HL-60/S4 treated with phorbol 12-myristate 13-acetate at 8.2 ng/mL for 4 days and 3 days (cell line): Measurements from ENCODE around the gene GNA12.

Experiments used
- in situ Hi-C: fragments of 300-500 bp; cut with MboI; formaldehyde crosslinking; loops from 2 replicates; pipeline ENCODE4 v1.15.0; 2022; ENCODE audit warnings: low sequenced_read_pairs

The GNA12 gene

DNA sequence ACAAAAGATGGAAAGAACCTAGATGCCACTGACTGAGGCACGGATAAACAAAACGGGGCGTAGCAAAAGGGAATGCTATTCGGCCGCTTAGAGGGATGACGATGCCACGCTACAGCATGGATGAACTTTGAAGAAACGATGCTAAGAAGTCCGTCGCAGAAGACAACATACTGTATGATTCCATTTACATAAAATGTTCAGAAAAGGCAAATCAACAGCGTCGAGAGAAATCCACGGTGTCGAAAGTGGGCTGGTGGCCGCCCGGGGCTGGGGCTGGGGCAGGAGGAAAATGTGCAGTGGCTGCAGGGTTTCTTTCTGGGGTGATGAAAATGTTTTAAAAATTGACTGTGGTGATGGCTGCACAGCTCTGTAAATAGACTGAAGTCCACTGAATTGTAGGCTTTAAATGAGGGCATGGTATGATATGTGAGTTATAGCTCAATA is 24.1 kb downstream of the GNA12 start:
- in situ Hi-C loops, result no loop called here

- in situ Hi-C loops, result no loop called here
Measured at GRCh38 chr7:2819161-2819953, 24.8 kb downstream of the GNA12 start.

DNA sequence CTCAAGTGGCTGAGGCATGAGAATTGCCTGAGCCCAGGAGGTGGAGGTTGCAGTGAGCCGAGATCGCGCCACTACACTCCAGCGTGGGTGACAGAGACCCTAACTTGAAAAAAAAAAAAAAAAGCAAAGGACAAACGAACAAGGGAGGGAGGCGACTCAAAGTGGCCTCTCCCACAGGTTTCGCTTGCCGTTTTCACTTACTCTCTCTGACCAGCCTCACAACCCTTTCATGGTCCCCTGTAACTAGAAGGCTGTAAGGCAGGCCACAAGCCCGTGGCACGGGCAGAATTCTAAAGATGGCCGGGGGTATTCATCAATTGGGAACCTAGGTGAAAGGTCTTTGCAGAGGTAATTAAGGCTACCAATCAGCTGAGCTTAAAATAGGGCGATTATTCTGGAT is 25.5 kb downstream of the GNA12 start:
- in situ Hi-C loops, result no loop called here

DNA sequence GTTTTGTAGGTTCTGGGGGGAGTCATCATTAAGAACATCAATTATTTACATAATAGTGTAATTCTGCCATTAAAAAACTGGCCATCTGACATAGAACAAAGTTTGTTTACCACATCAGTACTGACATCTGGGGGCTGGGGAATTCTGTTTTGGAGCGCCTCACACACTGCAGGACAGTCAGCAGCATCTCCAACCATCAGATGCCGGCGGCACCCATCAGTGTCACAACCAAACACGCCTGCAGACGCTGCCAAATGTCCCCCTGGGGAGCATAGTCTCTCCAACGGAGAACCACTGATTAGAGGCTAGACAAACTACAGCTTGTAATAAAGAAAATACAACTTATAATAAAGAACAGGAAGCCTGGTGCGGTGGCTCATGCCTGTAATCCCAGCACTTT is 26.0 kb downstream of the GNA12 start:
- in situ Hi-C loops, result no loop called here

DNA sequence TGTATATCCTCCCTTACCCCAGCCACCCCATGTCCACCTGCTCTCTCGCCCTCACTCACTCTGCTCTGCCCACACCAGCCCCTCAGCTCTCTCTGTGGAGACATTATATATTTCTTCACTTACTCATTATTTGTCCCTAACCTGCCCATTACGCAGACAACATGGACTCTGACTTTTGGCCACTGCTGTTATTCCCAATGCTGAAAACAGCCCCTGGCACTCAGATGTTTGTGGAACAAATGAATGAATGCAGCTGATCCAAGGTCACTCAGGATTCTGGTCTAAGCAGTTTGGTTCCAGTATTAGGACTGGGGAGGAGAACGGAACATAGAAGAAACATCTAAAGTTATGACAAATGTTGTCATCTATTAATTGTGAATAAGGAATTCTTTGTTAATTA is 26.7 kb downstream of the GNA12 start:
- in situ Hi-C loops, result no loop called here

DNA sequence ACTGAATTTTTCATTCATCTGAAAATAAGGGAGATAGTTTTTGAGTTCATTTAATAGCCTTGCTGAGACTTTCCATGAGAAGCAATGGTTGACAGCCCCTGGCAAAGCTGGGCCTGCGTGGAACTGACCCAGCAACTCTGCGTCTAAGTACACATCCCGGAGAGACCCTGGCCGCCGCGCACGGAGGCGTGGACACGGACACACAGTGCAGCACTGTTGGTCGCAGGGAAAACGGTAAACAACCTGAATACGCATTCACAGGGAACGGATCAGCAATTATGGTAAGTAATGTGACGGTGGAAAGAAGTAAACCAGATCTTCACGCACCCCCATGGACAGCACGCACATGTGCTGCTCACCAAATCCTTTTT is 28.2 kb downstream of the GNA12 start:
- in situ Hi-C loops, result no loop called here

GRCh38 chr7:2814946-2815874 is 28.9 kb downstream of the GNA12 start:
- in situ Hi-C loops, result no loop called here

DNA sequence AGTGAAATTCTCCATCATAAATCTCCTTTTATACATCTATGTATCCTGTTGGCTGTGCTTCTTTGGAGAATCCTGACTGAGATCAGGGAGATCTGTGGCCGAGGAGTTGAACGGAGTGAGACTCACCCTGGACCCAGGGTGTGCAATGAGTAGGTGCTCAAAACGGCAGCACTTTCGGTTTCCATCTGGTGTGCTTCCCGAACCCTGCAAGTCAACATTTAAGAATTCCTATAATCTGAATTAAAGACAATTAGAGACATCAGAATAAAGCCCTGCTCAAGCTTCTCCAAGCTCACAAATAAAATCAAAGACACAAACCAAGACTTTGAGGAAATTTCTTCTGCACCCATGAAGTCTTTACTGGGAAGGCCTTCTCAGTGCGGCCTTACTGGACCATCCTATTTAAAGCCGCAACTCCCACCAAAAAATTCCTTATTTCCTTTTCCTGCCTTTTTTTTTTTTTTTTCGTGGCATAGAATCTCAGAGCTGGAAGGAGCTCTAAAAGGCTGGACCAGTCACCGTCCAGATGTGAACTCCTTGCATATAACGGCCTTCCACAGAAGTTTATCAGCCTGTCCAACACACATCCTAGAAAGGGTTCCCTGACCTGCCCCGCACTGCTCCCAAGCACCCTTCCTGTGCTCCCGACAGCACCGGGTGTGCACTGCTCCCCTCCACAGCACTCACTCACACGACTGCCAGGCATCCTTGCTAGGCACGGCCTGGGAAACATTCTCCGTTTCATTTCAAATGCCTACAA is 29.7 kb downstream of the GNA12 start:
- in situ Hi-C loops, result no loop called here

DNA sequence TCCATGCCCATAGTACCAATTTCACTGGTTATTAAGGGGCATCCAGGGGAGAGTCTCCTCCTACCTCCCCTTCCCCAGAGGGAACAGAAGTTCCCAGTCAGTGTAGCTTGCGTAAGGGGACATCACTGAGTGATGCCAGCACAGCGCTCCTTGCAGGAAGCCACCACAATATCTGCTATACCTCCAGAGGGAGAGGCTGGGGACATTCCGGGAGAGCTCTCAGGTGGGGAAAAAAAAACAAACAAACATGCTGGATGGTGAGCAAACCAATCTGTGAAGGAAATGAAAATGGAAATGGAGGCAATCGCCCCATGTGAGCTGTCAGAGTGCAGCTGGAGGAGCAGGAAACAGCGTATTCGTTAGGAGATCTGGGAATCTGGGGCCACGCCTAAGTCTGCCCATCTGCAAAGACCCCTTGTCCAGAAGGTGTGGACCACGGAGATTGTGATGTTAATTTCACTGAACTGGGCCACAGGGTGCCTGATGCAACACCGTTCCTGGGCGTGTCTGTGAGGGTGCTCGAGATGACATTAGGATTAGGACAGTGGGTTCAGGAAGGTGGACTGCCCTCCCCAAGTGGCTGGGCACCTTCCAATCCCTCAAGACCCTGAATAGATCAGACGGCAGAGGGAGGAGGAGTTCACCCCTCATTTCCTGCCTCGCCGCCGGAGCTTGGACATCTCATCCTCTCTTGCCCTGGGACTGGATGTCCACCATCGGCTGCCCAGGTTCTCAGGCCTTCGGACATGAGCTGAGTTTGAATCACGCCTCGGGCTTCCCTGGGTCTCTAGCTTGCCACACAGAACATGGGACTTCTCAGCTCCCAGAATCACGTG is 30.5 kb downstream of the GNA12 start:
- in situ Hi-C loops, result no loop called here

DNA sequence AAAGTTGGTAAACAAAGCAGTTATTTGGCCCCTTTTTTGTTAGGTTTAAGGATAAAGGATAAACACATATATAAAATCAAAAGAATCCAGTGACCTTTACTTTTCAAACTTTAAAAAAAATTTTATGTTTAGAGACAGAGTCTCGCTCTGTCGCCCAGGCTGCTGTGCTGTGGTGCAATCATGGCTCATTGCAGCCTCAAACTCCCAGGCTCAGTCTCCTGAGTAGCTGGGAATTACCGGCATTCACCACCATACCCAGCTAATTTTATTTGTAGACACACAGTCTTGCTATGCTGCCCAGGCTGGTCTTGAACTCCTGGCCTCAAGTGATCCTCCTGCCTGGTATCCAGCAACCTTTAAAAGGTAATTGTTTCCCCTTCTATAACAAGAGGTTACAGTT is 31.3 kb downstream of the GNA12 start:
- in situ Hi-C loops, result no loop called here

DNA sequence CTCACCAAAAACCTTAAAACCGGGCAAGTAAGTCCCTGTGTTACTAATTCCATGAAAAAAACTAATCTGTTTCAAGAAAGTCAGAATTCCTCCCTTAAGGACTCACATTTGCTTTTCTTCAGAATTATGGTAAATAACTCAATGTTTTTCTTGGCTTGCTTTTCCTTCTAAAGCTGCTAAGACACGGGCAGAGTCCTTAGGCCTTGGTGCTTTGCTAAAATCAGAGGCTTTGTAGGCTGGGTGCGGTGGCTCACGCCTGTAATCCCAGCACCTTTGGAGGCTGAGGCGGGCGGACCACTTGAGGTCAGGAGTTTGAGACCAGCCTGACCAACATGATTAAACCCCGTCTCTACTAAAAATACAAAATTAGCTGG is 32.0 kb downstream of the GNA12 start:
- in situ Hi-C loops, result no loop called here

DNA sequence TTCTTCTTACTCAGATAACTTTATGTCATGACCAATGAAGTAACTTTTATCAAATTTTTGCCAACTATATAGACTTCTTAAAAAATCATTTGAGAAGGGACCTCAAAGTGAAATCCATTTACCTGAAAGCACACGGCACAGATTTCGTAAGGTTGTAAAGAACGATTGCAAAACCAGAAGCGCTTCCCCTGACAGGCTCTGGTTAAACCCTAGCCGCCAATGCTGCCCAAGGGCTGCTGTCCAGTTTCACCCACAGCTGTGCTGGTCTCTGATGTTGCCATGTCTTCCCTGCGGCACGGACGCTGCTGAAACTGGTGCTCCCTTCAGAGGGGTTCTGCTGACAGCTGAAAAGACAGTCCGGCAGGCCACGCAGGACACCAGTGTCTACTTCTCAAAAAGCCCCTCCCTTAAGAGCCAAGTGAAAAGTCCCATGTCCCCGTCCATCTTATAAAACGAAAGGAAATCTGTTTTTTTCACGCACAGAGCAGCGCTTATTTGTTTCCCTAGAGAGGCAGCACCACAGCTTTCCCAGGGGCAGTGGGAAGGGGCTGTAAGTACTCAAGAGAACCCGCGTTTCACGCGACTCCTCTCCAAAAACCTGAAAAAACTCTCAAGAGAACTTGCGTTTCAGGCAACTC is 32.5 kb downstream of the GNA12 start:
- in situ Hi-C loops, result no loop called here

DNA sequence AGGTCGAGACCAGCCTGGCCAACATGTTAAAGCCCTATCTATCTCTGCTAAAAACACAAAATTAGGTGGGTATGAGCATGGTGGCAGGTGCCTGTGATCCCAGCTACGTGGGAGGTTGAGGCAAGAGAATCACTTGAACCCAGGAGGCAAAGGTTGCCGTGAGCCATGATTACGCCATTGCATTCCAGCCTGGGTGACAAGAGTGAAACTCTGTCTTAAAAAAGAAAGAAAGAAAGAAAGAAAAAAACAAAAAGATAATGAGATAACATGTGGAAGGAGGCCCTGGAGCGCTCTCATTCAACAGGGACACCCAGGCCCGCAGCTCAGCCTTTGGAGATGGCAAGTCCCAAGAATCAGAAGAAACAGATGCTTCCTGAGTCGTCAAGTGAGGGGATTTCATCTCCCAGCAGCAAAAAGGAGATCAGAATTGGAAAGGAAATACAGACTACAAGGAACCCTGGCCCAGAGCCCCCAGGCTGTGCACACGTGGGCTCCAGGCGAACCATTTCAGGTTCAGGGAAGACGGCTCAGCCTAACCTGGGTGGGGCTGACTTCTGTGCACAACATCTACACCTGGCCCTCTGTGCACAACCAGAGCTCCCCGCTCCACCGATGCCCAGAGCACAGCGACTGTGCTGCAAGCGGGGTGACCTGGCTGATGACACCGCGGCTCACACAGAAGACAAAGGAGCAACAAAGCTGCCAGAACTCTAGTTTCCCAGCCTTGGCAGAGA is 33.3 kb downstream of the GNA12 start:
- in situ Hi-C loops, result no loop called here

DNA sequence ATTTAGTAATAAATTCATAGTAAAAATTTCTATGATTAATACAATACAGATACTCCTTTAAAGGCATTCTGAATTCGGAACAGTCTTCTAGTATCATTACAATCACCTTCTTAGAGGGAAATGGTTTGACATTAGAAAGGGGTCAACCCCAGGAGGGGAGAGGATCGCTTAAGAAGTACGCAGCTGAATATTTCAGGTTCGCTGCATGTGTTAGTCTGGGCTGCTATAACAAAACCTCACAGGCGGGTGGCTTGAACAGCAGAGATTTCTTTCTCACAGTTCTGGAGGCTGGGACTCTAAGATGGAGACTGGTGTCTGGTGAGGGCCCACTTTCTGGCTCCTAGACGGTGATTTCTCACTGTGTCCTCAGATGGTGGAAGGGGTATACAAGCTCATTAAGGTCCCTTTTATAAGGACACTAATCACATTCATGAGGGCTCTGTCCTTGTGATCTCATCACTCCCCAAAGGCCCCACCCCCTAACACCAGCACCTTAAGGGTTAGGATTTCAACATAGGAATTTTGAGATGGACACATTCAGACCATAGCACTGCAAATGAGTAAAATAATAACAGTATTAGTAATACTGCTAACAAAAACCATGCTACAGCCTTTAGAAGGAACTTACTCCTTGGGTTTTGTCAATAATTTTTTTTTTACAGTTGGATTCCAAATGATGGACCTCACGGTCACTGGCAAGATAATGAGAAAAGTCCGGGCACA is 34.0 kb downstream of the GNA12 start:
- in situ Hi-C loops, result no loop called here

GRCh38 chr7:2808891-2809665 is 35.0 kb downstream of the GNA12 start:
- in situ Hi-C loops, result no loop called here

DNA sequence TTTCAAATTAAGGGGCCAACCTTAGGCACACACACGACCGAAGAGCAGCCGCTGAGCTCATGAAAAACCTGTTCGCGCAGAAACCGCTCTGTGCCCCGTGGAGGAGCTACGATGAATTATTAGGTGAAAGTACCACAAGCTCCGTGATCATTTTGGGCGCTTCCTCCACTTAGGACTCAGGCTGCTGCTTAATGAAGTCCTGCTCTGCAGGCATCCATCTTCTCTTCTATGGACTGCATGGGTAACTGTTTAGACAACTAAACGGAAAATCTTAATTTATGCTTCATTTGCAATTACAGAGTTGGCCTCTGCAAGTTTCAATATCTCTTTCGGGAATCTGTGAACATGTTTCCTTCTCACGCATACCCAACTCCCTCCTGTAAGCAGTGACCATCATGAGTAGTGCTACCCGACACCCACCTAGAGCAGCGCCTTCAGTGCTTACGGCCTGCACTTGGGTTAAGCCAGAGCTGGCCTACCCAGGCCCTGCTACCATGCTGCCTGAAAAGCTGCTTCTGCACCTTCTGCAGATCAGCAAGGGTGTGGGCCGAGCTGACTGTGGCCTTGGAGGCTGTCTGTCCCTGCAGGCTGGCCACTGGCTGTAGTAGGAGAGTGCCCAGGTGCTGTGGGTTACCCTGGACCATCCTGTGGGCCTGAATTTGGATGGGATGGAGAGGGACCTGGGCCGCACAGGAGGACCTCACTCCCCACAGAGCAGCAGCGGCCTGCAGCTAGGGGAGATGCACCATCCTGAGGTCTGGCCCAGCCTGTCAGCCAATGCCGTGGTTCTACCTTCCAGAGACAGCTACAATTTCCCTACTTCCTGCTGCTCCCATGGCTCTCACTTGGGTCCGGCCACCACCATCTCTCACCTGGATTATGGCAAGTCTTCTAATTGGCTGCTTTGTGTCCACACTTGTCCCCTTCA is 36.0 kb downstream of the GNA12 start:
- in situ Hi-C loops, result no loop called here

DNA sequence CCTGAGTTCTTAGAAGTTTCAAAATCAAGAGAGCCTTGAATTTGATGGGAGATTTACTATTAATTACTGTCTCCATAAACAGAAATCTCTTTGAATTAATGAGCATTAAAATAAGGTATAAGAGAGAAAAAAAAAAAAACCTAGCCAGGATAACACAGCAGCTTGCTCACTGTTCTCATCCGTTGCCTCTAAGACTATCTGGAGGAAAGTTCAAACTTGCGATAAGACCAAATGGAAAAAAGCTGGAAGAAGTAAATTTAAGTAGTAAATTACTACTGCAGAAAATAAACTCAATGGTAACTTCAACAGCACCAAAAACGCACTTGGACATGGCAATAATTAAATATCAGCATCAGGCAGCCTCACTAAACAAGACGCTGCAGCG is 36.7 kb downstream of the GNA12 start:
- in situ Hi-C loops, result no loop called here
